ENCODE measurements around the gene KLHDC4. TPM values are rescaled to one million over a fixed set of nuclear protein-coding genes. Genes with fewer than 3 reads are reported as not detected.

Gene KLHDC4
- total RNA-seq, 1 experiment from 2014 or later = 76.2 TPM

GRCh38 chr16:87702325-87702811 is 63.4 kb downstream of the KLHDC4 start:
- H3K18ac ChIP-seq (ENCODE audit: insufficient read length, low read depth, low read length) = no peak overlapping the region
- peaks cover 6 to 64% (median 50%) of the 10 kb centered on the region in 3 experiments; a peak in 6 of 7 replicates for H3K36me3 Mint-ChIP-seq (ENCODE audit: insufficient read depth in 1 of 3, low read depth in 3 of 3)
- no peak overlapping the region for H3K27ac ChIP-seq (ENCODE audit: insufficient read length, low read depth, low read length)
- no peak overlapping the region for H3K4me3 Mint-ChIP-seq
- no peaks in the 10 kb centered on the region for H3K9me3 Mint-ChIP-seq
- H3K4me1 Mint-ChIP-seq = peaks cover 6 to 20% of the 10 kb centered on the region in 2 experiments
- no peak overlapping the region for H4K5ac ChIP-seq (ENCODE audit: insufficient read length, low read depth, low read length)
- no peaks in the 10 kb centered on the region for H3K27me3 Mint-ChIP-seq (ENCODE audit: low read depth)
- H2BK120ac ChIP-seq (ENCODE audit: low read depth, low read length, poor library complexity, severe bottlenecking) = no peak overlapping the region
- no peak overlapping the region for H2BK12ac ChIP-seq (ENCODE audit: insufficient read length, low read depth, low read length)
- H3K79me1 ChIP-seq (ENCODE audit: insufficient read depth, low read depth, low read length, poor library complexity, severe bottlenecking) = no peaks in the 10 kb centered on the region
- H3K4me2 ChIP-seq (ENCODE audit: insufficient read depth, insufficient read length, low read length) = no peak overlapping the region
- TF ChIP-seq, protein P1, sequence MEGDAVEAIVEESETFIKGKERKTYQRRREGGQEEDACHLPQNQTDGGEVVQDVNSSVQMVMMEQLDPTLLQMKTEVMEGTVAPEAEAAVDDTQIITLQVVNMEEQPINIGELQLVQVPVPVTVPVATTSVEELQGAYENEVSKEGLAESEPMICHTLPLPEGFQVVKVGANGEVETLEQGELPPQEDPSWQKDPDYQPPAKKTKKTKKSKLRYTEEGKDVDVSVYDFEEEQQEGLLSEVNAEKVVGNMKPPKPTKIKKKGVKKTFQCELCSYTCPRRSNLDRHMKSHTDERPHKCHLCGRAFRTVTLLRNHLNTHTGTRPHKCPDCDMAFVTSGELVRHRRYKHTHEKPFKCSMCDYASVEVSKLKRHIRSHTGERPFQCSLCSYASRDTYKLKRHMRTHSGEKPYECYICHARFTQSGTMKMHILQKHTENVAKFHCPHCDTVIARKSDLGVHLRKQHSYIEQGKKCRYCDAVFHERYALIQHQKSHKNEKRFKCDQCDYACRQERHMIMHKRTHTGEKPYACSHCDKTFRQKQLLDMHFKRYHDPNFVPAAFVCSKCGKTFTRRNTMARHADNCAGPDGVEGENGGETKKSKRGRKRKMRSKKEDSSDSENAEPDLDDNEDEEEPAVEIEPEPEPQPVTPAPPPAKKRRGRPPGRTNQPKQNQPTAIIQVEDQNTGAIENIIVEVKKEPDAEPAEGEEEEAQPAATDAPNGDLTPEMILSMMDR (conservative IDR thresholded peaks at IDR 0.05) = peak; percentile 75
- H3K79me2 ChIP-seq (ENCODE audit: insufficient read depth, low read length) = no peaks in the 10 kb centered on the region
- no peaks in the 10 kb centered on the region for H3K23me2 ChIP-seq (ENCODE audit: insufficient read length, low read depth, low read length, poor library complexity, severe bottlenecking)
- no peaks in the 10 kb centered on the region for H3K4me1 ChIP-seq (ENCODE audit: insufficient read depth, low read length)
- H2AFZ ChIP-seq (ENCODE audit: low read length) = no peak overlapping the region
- WGBS (ENCODE audit: extremely low coverage, insufficient read length, low lambda C conversion rate) = no CpG with 5 or more reads among the region's 19 CpGs
- H3K9ac ChIP-seq (ENCODE audit: extremely low read depth, insufficient read length, low read length) = no peak overlapping the region
- H4K91ac ChIP-seq (ENCODE audit: insufficient read length, low read depth, low read length) = no peak overlapping the region
- H4K8ac ChIP-seq (replicated peaks; ENCODE audit: insufficient read length, low read depth, low read length) = no peak overlapping the region
- H3K4ac ChIP-seq (ENCODE audit: low read depth, low read length) = no peak overlapping the region
- H3T11ph ChIP-seq (ENCODE audit: low read length) = no peak overlapping the region
- no peaks in the 10 kb centered on the region for H4K20me1 ChIP-seq (ENCODE audit: control insufficient read depth, insufficient read depth, insufficient read length)
- H3K9me3 ChIP-seq (ENCODE audit: control insufficient read depth, low read depth, low read length) = no peaks in the 10 kb centered on the region
- no peak overlapping the region for H3K14ac ChIP-seq (ENCODE audit: insufficient read depth, low read length)
- H2BK15ac ChIP-seq (ENCODE audit: low read depth, low read length) = no peak overlapping the region
- H3K56ac ChIP-seq (ENCODE audit: insufficient read length, low read depth, low read length) = no peak overlapping the region
- no peak overlapping the region for H2BK20ac ChIP-seq (ENCODE audit: low read depth, low read length, poor library complexity, severe bottlenecking)
- H2AK5ac ChIP-seq (ENCODE audit: insufficient read length, low read length) = no peak overlapping the region
- peak; percentile 71 for DNase-seq
- no peak overlapping the region for H3K23ac ChIP-seq (ENCODE audit: insufficient read length, low read depth, low read length)
- 0 out of 7 replicates have a peak overlapping the region, but pooled peaks of 1 of the 3 experiments have one; percentile 31 for H3K27ac Mint-ChIP-seq
- H3K27me3 ChIP-seq (ENCODE audit: insufficient read depth, low read length) = no peaks in the 10 kb centered on the region
- no peak overlapping the region for H2BK5ac ChIP-seq (ENCODE audit: insufficient read length, low read length)

Data from H9 (cell line).